HEK293 (cell line): ENCODE results near the gene HDGF.

Experiments used
- GLI4 ChIP-seq: fragments of 450-650 bp; formaldehyde crosslinking; IDR thresholded peaks from 2 replicates; pipeline ENCODE4 v1.5.1; 2016; ENCODE audit warnings: missing biosample characterization, missing genetic modification characterization
- GLIS2 ChIP-seq: fragments of 450-650 bp; formaldehyde crosslinking; IDR thresholded peaks from 2 replicates; pipeline ENCODE4 v1.5.1; 2016; ENCODE audit warnings: missing biosample characterization, missing genetic modification characterization
- HOXD13 ChIP-seq: sonication (generic); formaldehyde crosslinking; IDR thresholded peaks from 2 replicates; pipeline ENCODE4 v1.8.0; 2022; ENCODE audit warnings: missing genetic modification reagents, borderline replicate concordance
- KLF16 ChIP-seq: fragments of 450-650 bp; formaldehyde crosslinking; IDR thresholded peaks from 2 replicates; pipeline ENCODE4 v1.5.1; 2017; ENCODE audit warnings: missing biosample characterization, missing genetic modification characterization
- MZF1 ChIP-seq: fragments of 450-650 bp; formaldehyde crosslinking; IDR thresholded peaks from 2 replicates; pipeline ENCODE4 v1.5.1; 2017; ENCODE audit warnings: missing biosample characterization, missing genetic modification characterization, borderline replicate concordance
- OSR2 ChIP-seq: fragments of 450-650 bp; formaldehyde crosslinking; IDR thresholded peaks from 2 replicates; pipeline ENCODE4 v1.5.1; 2016; ENCODE audit warnings: missing biosample characterization, missing genetic modification characterization
- TCF7L2 ChIP-seq: IDR thresholded peaks from 2 replicates; pipeline ENCODE4 v1.6.1; 2011; ENCODE audit warnings: low read depth, mild to moderate bottlenecking, inconsistent platforms, low read length, moderate library complexity, borderline replicate concordance
- YY2 ChIP-seq: fragments of 450-650 bp; formaldehyde crosslinking; IDR thresholded peaks from 2 replicates; pipeline ENCODE4 v1.5.1; 2016; ENCODE audit warnings: missing biosample characterization, missing genetic modification characterization
- ZFP69B ChIP-seq: fragments of 450-650 bp; formaldehyde crosslinking; IDR thresholded peaks from 2 replicates; pipeline ENCODE4 v1.5.1; 2016; ENCODE audit warnings: missing biosample characterization, missing genetic modification characterization
- ZNF132 ChIP-seq: fragments of 450-650 bp; formaldehyde crosslinking; IDR thresholded peaks from 2 replicates; pipeline ENCODE4 v1.5.1; 2017; ENCODE audit warnings: missing biosample characterization, missing genetic modification characterization, borderline replicate concordance
- ZNF174 ChIP-seq: fragments of 450-650 bp; formaldehyde crosslinking; IDR thresholded peaks from 2 replicates; pipeline ENCODE4 v1.5.0; 2017; ENCODE audit warnings: missing biosample characterization, mild to moderate bottlenecking, missing genetic modification characterization
- ZNF175 ChIP-seq: fragments of 450-650 bp; formaldehyde crosslinking; IDR thresholded peaks from 2 replicates; pipeline ENCODE4 v1.5.1; 2016; ENCODE audit warnings: missing biosample characterization, missing genetic modification characterization
- ZNF211 ChIP-seq: fragments of 450-650 bp; formaldehyde crosslinking; IDR thresholded peaks from 2 replicates; pipeline ENCODE4 v1.5.1; 2016; ENCODE audit warnings: low read depth, missing biosample characterization, missing genetic modification characterization
- ZNF37A ChIP-seq: fragments of 450-650 bp; IDR thresholded peaks from 2 replicates; pipeline ENCODE4 v1.5.1; 2018; ENCODE audit warnings: missing biosample characterization, missing genetic modification characterization
- ZNF423 ChIP-seq: fragments of 450-650 bp; formaldehyde crosslinking; IDR thresholded peaks from 2 replicates; pipeline ENCODE4 v1.5.1; 2016; ENCODE audit warnings: missing biosample characterization, missing genetic modification characterization
- ZNF426 ChIP-seq: fragments of 450-650 bp; formaldehyde crosslinking; IDR thresholded peaks from 2 replicates; pipeline ENCODE4 v1.5.1; 2017; ENCODE audit warnings: missing biosample characterization, missing genetic modification characterization, mild to moderate bottlenecking, inconsistent platforms, moderate library complexity
- ZNF473 ChIP-seq: fragments of 450-650 bp; formaldehyde crosslinking; IDR thresholded peaks from 2 replicates; pipeline ENCODE4 v1.5.1; 2017; ENCODE audit warnings: missing biosample characterization, missing genetic modification characterization
- ZNF501 ChIP-seq: fragments of 450-650 bp; formaldehyde crosslinking; IDR thresholded peaks from 2 replicates; pipeline ENCODE4 v1.5.1; 2016; ENCODE audit warnings: missing biosample characterization, missing genetic modification characterization
- ZNF510 ChIP-seq: fragments of 450-650 bp; formaldehyde crosslinking; IDR thresholded peaks from 2 replicates; pipeline ENCODE4 v1.5.1; 2018; ENCODE audit warnings: mild to moderate bottlenecking, missing genetic modification characterization, missing biosample characterization; ENCODE audit not compliant: insufficient replicate concordance
- ZNF560 ChIP-seq: fragments of 450-650 bp; formaldehyde crosslinking; IDR thresholded peaks from 2 replicates; pipeline ENCODE4 v1.5.1; 2017; ENCODE audit warnings: missing biosample characterization, missing genetic modification characterization, borderline replicate concordance
- ZNF623 ChIP-seq: fragments of 450-650 bp; formaldehyde crosslinking; IDR thresholded peaks from 2 replicates; pipeline ENCODE4 v1.5.1; 2016; ENCODE audit warnings: missing biosample characterization, missing genetic modification characterization
- ZNF629 ChIP-seq: fragments of 450-650 bp; formaldehyde crosslinking; IDR thresholded peaks from 2 replicates; pipeline ENCODE4 v1.5.1; 2017; ENCODE audit warnings: missing biosample characterization, missing genetic modification characterization
- ZNF677 ChIP-seq: fragments of 450-650 bp; IDR thresholded peaks from 2 replicates; pipeline ENCODE4 v1.5.0; 2018; ENCODE audit warnings: missing biosample characterization, mild to moderate bottlenecking, missing genetic modification characterization, moderate library complexity
- ZNF791 ChIP-seq: fragments of 450-650 bp; formaldehyde crosslinking; IDR thresholded peaks from 2 replicates; pipeline ENCODE4 v1.5.1; 2016; ENCODE audit warnings: missing biosample characterization, missing genetic modification characterization
- TF ChIP-seq, protein P1 (sequence below): fragments of 450-650 bp; formaldehyde crosslinking; IDR thresholded peaks from 2 replicates; pipeline ENCODE4 v1.5.1; 2016; ENCODE audit warnings: missing biosample characterization, missing genetic modification characterization
- TF ChIP-seq, protein P2 (sequence below): fragments of 450-650 bp; formaldehyde crosslinking; IDR thresholded peaks from 2 replicates; pipeline ENCODE4 v1.5.1; 2016; ENCODE audit warnings: missing biosample characterization, missing genetic modification characterization
- TF ChIP-seq, protein P3 (sequence below): fragments of 450-650 bp; formaldehyde crosslinking; IDR thresholded peaks from 2 replicates; pipeline ENCODE4 v1.5.1; 2016; ENCODE audit warnings: missing biosample characterization, missing genetic modification characterization
- TF ChIP-seq, protein P4 (sequence below): fragments of 450-650 bp; formaldehyde crosslinking; IDR thresholded peaks from 2 replicates; pipeline ENCODE4 v1.5.1; 2016; ENCODE audit warnings: missing biosample characterization, missing genetic modification characterization
- TF ChIP-seq, protein P5 (sequence below): fragments of 450-650 bp; formaldehyde crosslinking; IDR thresholded peaks from 2 replicates; pipeline ENCODE4 v1.5.1; 2016; ENCODE audit warnings: missing biosample characterization, missing genetic modification characterization
- TF ChIP-seq, protein P6 (sequence below): fragments of 450-650 bp; formaldehyde crosslinking; IDR thresholded peaks from 2 replicates; pipeline ENCODE4 v1.5.1; 2016; ENCODE audit warnings: missing biosample characterization, missing genetic modification characterization, borderline replicate concordance

HDGF gene

DNA sequence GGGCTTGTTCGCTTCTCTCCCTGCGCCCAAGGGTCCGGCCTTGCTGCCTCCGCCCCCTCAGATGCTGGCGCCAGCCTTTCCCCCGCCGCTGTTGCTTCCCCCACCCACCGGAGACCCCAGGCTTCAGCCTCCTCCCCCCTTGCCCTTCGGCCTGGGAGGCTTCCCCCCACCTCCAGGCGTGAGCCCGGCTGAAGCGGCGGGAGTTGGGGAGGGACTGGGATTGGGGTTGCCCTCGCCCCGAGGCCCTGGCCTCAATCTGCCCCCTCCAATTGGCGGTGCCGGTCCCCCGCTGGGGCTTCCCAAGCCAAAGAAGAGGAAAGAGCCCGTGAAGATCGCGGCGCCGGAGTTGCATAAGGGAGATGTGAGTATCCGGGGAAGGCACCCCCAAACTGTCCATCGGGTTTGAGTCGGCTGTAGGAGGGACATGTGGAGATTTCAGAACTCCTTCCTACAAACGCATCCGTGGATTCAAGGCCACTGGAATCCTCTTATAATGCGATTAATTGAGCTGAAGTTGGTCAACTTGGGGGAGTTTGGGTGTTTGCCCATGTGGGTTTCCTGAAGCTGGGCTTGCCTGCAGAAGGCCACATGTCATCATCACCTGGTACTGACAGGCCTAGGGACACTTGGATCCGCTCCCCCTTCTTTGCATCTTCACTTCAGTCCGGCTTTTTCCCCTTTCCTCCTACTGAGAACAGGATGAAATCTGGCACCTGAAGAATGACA lies 16.6 kb upstream of the HDGF start (continued):
- TF ChIP-seq, protein P1, sequence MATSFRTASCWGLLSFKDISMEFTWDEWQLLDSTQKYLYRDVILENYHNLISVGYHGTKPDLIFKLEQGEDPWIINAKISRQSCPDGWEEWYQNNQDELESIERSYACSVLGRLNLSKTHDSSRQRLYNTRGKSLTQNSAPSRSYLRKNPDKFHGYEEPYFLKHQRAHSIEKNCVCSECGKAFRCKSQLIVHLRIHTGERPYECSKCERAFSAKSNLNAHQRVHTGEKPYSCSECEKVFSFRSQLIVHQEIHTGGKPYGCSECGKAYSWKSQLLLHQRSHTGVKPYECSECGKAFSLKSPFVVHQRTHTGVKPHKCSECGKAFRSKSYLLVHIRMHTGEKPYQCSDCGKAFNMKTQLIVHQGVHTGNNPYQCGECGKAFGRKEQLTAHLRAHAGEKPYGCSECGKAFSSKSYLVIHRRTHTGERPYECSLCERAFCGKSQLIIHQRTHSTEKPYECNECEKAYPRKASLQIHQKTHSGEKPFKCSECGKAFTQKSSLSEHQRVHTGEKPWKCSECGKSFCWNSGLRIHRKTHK = no peak
- TF ChIP-seq ZNF175 (tag by site-specific recombination) (no peak), ZFP69B (tag by site-specific recombination) (no peak), ZNF623 (tag by site-specific recombination) (no peak), ZNF37A (tag by site-specific recombination) (no peak), GLI4 (tag by site-specific recombination) (0 out of 2 replicates have a peak, but pooled peaks have one; percentile 3), ZNF501 (no peak; the same call in 1 of the 2 replicates), YY2 (tag by site-specific recombination) (no peak), ZNF677 (tag by site-specific recombination) (no peak), KLF16 (tag by site-specific recombination) (no peak), ZNF510 (tag by site-specific recombination) (no peak), ZNF423 (peak; percentile 3), GLIS2 (peak; percentile 58), ZNF791 (tag by site-specific recombination) (no peak), ZNF629 (tag by site-specific recombination) (no peak), OSR2 (tag by site-specific recombination) (no peak), ZNF473 (tag by site-specific recombination) (no peak), ZNF426 (tag by site-specific recombination) (no peak), ZNF174 (tag by site-specific recombination) (no peak), MZF1 (tag by site-specific recombination) (no peak), TCF7L2 (no peak), HOXD13 (CRISPR knock-in tag) (no peak; the same call in 1 of the 2 replicates), ZNF211 (tag by site-specific recombination) (no peak), ZNF560 (no peak), ZNF132 (tag by site-specific recombination) (no peak)
- TF ChIP-seq, protein P2, sequence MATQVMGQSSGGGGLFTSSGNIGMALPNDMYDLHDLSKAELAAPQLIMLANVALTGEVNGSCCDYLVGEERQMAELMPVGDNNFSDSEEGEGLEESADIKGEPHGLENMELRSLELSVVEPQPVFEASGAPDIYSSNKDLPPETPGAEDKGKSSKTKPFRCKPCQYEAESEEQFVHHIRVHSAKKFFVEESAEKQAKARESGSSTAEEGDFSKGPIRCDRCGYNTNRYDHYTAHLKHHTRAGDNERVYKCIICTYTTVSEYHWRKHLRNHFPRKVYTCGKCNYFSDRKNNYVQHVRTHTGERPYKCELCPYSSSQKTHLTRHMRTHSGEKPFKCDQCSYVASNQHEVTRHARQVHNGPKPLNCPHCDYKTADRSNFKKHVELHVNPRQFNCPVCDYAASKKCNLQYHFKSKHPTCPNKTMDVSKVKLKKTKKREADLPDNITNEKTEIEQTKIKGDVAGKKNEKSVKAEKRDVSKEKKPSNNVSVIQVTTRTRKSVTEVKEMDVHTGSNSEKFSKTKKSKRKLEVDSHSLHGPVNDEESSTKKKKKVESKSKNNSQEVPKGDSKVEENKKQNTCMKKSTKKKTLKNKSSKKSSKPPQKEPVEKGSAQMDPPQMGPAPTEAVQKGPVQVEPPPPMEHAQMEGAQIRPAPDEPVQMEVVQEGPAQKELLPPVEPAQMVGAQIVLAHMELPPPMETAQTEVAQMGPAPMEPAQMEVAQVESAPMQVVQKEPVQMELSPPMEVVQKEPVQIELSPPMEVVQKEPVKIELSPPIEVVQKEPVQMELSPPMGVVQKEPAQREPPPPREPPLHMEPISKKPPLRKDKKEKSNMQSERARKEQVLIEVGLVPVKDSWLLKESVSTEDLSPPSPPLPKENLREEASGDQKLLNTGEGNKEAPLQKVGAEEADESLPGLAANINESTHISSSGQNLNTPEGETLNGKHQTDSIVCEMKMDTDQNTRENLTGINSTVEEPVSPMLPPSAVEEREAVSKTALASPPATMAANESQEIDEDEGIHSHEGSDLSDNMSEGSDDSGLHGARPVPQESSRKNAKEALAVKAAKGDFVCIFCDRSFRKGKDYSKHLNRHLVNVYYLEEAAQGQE = 0 out of 2 replicates have a peak, but pooled peaks have one; percentile 2
- TF ChIP-seq, protein P3, sequence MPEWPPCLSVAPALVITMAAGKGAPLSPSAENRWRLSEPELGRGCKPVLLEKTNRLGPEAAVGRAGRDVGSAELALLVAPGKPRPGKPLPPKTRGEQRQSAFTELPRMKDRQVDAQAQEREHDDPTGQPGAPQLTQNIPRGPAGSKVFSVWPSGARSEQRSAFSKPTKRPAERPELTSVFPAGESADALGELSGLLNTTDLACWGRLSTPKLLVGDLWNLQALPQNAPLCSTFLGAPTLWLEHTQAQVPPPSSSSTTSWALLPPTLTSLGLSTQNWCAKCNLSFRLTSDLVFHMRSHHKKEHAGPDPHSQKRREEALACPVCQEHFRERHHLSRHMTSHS (tag by site-specific recombination) = no peak
- TF ChIP-seq, protein P4, sequence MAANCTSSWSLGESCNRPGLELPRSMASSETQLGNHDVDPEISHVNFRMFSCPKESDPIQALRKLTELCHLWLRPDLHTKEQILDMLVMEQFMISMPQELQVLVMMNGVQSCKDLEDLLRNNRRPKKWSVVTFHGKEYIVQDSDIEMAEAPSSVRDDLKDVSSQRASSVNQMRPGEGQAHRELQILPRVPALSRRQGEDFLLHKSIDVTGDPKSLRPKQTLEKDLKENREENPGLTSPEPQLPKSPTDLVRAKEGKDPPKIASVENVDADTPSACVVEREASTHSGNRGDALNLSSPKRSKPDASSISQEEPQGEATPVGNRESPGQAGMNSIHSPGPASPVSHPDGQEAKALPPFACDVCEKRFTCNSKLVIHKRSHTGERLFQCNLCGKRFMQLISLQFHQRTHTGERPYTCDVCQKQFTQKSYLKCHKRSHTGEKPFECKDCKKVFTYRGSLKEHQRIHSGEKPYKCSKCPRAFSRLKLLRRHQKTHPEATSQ (tag by site-specific recombination) = peak; percentile 8; the same call in 1 of the 2 replicates
- TF ChIP-seq, protein P5, sequence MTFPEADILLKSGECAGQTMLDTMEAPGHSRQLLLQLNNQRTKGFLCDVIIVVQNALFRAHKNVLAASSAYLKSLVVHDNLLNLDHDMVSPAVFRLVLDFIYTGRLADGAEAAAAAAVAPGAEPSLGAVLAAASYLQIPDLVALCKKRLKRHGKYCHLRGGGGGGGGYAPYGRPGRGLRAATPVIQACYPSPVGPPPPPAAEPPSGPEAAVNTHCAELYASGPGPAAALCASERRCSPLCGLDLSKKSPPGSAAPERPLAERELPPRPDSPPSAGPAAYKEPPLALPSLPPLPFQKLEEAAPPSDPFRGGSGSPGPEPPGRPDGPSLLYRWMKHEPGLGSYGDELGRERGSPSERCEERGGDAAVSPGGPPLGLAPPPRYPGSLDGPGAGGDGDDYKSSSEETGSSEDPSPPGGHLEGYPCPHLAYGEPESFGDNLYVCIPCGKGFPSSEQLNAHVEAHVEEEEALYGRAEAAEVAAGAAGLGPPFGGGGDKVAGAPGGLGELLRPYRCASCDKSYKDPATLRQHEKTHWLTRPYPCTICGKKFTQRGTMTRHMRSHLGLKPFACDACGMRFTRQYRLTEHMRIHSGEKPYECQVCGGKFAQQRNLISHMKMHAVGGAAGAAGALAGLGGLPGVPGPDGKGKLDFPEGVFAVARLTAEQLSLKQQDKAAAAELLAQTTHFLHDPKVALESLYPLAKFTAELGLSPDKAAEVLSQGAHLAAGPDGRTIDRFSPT (tag by site-specific recombination) = no peak
- TF ChIP-seq, protein P6, sequence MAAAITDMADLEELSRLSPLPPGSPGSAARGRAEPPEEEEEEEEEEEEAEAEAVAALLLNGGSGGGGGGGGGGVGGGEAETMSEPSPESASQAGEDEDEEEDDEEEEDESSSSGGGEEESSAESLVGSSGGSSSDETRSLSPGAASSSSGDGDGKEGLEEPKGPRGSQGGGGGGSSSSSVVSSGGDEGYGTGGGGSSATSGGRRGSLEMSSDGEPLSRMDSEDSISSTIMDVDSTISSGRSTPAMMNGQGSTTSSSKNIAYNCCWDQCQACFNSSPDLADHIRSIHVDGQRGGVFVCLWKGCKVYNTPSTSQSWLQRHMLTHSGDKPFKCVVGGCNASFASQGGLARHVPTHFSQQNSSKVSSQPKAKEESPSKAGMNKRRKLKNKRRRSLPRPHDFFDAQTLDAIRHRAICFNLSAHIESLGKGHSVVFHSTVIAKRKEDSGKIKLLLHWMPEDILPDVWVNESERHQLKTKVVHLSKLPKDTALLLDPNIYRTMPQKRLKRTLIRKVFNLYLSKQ (tag by site-specific recombination) = no peak
